ENCODE results near the gene VASP. TPM values are rescaled to one million over a fixed set of nuclear protein-coding genes. Genes with fewer than 3 reads are reported as not detected.
A peak's percentile ranks its signal among the peaks of the same experiment; 100 is the strongest.

Gene VASP
- total RNA-seq, result 10 to 100 TPM; 48.4 to 91.7 TPM
- long read RNA-seq, partial matches to known transcripts, result 2 of 8 reads
- long read RNA-seq, other reads (novel, unspliced or antisense), result 2 of 8 reads

DNA sequence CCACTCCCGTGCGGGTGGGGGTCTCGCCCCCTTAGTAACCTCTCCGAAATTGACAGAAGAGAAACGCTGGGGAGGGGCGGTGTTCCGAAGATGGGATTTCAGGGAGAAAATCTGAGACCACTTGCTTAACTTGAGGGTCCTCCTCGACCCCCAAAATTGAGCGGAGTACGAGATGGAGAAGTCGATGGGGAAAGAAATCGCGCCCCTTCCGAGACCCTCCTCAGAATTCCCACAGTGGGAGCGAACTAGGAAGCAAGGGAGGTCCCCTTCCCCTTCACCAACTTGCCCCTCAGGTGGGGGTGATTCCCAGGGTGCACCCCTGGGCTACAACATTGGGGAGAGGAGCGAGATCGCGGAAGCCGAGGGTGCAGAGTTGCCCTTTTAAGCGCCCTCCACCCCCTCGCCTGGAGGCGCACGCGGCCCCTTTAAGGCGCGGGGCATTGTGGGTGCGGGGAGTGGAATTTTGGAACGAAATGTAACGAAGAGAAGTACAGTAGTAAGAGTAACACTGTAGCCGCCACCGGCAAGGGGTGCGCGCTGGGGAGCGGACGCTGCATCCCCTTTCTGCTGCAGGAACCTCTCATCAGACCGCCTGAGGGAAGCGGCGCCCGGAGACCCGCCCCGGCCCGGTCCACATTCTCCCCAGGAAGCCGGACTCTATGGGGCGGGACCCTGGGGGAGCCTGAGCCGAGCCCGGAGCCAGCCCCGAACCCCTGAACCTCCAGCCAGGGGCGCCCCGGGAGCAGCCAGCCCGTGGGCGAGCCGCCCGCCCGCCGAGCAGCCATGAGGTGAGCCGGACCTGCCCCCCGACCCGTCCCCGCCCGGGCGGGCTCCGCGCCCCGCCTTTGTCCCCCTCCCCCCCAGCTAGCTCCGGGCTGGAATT, at the start of gene VASP:
VASP (plus strand) TSS at position 491 of the 883 bp plus-strand sequence; CDS start at position 784, 293 bp downstream.
- peak; percentile 83 to 85 for ATAC-seq
- peak; percentile 87 for DNase-seq
- intact Hi-C loops (cut with DNase I), result no loop called here

DNA sequence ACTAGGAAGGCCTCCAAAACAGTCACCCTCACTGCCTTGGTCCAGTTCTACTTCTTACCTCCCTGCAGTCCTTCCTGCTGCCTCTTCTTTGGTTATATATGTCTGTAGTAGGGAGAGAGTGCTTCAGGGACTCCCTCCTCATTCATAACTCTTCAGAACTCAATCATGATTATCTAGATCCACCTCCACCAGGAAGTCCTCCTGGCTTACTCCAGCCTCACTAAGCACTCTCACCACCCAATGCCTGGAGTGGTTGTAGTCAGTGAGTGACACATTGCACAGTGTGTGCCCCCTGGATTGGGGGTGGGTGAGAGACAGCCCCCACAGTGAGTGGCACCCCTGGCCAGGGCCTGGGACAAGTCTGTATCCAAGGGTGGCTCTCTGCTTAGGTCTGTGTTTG, 49.5 kb upstream of the VASP start:
- no peak for DNase-seq
- ATAC-seq, result no peak
- intact Hi-C loops (cut with DNase I), result no loop called here

DNA sequence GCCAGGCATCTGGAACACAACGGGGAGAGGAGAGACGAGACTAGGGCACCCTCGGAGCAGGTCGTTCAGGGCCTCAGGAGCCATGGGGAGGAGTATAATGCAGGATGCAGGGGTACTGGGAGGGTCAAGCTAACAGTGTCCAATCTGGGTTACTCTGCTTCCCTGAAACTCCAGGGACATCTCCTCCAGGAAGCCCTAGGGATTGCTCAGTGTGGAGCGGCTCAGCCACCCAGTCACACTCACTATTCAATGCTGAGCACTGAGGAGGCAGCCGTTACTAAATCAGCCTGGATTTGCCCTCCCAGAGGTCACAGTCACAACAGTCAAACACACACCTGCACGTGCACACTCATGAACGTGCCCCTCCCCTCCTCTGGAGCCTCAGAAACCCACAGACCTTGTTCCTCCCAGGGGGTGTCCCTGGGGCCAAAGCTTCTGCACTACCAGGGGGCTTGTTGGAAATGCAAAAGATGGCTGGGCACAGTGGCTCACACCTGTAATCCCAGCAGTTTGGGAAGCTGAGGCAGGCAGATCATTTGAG, 46.4 kb upstream of the VASP start:
- intact Hi-C loops (cut with DNase I), result no loop called here
- ATAC-seq, result no peak
- no peak for DNase-seq

DNA sequence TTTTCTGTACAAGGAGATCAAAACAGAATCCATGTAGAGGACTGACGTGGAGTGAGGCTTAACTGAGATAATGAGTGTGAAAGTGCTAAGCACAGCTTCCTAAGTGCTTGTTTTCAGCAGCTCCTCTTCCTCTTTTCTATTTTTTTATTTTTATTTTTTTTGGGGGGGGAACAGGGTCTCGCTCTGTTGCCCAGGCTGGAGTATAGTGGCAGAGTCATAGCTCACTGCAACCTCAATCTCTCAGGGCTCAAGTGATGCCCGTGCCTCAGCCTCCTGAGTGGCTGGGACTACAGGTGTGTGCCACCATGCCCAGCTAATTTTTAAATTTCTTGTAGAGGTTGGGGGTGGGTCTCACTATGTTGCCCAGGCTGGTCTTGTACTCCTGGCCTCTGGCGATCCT, 45.1 kb upstream of the VASP start:
- DNase-seq (no peak), ATAC-seq (no peak)
- intact Hi-C loops (cut with DNase I), result no loop called here

DNA sequence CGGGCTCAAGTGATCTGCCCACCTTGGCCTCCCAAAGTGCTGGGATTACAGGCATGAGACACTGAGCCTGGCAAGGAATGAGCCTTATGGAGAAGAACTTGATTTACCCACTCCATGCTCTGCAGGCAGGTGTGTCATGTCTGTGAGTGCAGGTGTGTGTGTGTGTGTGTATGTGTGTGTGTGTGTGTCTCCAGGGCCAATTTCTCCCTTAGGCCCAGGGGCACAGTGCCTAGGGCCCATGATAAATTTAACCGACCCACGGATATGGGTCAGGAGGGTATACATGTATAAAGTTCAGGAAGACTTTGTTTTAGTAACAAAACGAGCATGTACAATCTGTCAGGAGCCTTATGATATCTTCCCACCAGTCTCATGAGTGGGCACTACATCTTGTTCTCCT, 44.0 kb upstream of the VASP start:
- intact Hi-C loops (cut with DNase I), result no loop called here
- DNase-seq, result no peak
- no peak for ATAC-seq

DNA sequence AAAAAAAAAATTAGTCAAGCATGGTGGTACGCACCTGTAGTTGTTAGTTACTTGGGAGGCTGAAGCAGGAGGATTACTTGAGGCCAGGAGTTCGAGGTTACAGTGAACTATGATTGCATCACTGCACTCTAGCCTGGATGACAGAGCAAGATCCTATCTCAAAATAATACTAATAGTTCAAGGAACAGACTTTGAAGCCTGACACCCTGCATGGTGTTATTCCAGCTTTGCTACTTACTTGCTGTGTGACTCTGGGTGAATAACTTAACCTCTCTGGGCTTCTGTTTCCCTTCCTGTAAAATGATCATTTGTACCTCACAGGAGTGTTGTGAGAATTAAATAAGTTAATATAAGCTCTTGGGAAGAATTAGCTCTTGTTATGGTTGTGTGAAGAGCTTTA, 43.0 kb upstream of the VASP start:
- DNase-seq, result no peak
- no peak for ATAC-seq
- intact Hi-C loops (cut with DNase I), result no loop called here

DNA sequence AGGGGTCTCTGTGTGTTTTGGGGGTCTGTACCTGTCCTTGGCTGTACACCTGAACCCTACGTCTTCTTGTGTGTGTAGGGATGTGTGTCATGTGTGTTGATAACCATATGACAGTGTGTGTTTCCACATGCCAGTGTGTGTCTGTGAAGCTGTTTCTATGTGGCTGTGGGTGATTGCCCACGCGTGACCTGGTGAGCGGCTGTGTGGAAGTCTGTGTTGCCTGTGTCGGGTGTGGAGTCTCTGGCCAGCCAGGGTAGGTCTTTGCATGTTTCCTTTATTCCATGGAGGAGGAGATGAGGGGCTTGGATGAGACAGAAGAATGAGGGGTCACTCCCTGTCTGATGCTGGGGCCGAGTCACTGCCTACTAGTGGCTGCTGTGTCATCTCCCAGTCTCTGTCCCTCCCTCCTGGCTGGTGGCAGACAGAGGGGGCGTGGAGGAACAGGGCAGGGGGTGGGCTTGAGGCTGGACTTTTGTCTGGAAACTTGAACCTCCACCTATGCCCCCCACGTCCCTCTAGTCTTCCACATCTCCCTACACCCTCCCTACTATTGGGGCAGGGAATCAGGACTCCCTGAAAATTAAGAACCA, 42.3 kb upstream of the VASP start:
- no peak for DNase-seq
- intact Hi-C loops (cut with DNase I), result no loop called here

DNA sequence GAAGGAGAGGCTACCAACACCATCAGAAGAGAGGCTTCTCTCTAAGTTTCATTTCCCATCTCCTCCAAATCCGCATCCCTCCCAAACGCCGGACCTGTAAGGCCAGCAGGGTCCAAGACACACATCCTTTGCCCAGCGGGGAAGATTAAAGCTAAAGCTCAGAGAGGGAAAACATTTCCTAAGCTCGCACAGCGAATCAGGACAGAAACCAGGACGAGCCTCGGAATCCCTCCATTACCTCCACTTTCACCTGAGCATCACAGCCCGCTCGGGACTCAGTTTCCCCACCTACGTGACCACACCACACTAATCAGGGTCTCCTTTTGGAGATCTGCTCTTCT, 40.2 kb upstream of the VASP start:
- ATAC-seq (no peak), DNase-seq (no peak)
- intact Hi-C loops (cut with DNase I), result no loop called here

More for the DNA sequence above, 42.3 kb upstream of the VASP start:
- no peak for ATAC-seq

DNA sequence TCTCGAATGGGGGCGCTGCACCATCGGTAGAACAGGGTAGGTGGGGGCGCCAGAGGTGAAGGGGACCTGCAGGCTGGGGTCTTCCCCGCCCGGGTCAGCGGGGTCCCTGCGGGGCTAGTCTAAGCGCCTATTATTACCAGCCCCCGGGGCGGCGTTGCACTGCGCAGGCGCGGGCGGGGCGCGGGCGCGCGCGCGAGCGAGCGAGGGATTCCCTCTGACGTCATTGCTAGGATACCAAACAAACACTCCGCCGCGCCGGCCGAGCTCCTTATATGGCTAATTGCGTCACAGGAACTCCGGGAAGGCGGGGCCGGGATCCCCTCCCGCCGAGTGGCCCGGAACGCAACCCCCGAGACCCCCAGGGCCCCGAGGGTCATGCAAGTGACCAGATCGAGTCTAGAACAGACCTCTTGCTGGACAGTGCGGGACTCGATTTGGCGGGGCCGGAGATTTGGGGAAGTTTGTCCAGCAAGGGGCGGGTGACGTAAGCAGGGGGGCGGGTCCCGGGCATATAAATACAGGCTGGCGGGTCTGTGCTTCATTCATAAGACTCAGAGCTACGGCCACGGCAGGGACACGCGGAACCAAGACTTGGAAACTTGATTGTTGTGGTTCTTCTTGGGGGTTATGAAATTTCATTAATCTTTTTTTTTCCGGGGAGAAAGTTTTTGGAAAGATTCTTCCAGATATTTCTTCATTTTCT, 39.7 kb upstream of the VASP start, which contains the start of gene FOSB:
FOSB (plus strand) TSS at position 541 of the 703 bp plus-strand sequence. CDS start 591 bp downstream, outside the sequence.
- ATAC-seq, result peak; percentile 52 to 56
- intact Hi-C loops (cut with DNase I), result no loop called here
- DNase-seq, result peak; percentile 96

DNA sequence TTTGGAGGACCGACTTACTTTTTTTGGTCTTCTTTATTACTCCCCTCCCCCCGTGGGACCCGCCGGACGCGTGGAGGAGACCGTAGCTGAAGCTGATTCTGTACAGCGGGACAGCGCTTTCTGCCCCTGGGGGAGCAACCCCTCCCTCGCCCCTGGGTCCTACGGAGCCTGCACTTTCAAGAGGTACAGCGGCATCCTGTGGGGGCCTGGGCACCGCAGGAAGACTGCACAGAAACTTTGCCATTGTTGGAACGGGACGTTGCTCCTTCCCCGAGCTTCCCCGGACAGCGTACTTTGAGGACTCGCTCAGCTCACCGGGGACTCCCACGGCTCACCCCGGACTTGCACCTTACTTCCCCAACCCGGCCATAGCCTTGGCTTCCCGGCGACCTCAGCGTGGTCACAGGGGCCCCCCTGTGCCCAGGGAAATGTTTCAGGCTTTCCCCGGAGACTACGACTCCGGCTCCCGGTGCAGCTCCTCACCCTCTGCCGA, 39.1 kb upstream of the VASP start:
- DNase-seq, result no peak
- intact Hi-C loops (cut with DNase I), result no loop called here
- ATAC-seq, result no peak

DNA sequence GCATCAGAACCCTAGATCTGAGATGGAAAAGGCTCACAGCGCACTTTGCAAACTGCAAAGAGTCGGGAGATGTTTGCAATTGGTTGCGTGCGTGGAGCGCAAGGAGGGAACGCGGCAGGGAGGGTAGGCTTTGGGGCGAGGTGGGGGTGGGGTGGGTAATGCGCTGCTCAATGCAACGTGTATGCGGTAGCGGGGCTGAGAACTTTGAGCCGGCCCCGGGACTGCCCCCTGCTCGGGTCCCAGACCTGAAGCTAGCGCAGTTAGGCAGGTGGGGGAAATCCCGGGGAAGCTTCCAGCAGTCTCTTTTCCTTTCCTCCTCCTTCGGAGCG, 38.5 kb upstream of the VASP start:
- ATAC-seq (peak; percentile 1 to 14), DNase-seq (no peak)
- intact Hi-C loops (cut with DNase I), result no loop called here

DNA sequence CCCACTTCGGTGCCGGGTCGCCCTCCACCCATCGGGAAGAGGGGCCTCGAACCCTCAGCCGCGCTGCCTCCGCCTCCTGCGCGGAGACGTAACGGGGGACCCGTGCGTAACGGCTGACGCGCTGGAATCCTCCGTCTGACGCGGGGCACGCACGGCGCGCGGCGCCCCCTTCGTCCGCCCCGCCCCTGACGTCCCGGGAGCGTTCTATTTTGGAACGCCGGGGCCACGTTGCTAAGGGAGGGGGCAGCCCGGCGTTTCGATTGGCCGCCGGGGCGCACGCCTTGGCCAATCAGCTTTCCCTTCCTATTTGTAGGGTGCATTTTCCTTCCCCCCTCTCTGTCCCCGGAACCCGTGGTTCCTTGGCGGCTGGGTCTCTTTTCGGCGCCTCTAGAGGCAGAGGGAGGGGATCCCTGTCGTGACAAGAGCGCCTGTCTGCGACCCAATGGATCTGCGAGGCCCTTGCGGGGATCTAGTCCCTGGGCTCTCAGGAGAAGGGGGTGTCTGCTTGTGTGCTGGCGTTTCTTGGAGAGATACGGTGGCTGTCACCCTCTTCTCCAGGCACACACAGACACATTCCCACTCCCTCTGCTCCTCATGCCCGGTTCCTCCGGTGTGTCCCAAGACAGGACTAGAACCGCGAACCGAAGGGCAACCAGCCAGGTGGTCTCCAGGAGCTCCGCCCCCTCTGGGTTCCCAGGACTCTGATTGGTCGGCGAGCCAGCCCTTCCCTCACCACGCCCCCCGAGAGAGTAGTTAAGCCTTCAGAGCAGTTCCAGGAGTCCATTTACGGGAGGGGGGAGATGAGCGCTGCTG, 37.9 kb upstream of the VASP start:
- ATAC-seq (peak; percentile 87 to 90), DNase-seq (peak; percentile 95)
- intact Hi-C loops (cut with DNase I), result no loop called here

DNA sequence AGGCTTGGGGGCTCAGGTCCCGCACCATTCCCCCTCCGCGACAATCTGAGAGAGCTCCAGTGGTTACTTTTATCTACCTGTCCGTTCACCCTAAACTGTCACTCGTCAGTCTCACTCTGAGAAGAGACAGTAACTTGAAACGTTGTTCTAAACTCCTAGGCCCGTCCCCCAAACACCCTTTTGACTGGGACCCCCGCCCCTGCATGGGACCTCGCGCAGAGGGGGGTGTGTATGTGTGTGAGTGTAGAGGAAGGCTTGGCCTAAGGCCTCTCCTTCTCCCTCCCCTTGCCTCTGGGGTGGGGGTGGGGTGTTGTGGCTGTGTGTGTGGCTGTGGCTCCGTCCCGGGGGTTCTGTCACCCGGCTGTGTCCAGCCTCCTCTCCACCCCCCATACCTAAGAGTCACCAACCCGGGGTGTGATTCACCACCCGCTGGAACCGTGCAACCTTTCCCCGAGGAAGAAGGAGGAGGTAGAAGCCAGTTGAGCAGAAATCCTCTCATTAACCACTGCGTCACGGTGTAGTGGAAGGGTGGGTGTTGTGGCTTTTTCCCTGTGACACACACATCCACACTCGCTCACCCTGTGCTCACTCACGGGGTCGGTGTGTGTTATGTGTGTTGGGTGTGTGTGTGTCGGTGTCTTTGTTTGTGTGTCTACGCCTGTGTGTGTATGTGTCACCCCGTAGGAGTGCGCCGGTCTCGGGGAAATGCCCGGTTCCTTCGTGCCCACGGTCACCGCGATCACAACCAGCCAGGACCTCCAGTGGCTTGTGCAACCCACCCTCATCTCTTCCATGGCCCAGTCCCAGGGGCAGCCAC, 37.1 kb upstream of the VASP start:
- intact Hi-C loops (cut with DNase I), result no loop called here
- no peak for DNase-seq
- ATAC-seq, result peak in 1 of 2 donors; percentile 3

DNA sequence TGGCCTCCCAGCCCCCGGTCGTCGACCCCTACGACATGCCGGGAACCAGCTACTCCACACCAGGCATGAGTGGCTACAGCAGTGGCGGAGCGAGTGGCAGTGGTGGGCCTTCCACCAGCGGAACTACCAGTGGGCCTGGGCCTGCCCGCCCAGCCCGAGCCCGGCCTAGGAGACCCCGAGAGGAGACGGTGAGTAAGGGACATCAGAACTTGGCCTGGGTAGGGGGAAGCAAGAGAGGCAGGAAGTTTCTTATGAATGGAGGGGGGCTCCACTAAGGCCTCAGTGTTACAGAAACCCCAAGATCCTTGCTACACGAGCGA, 36.6 kb upstream of the VASP start:
- no peak for ATAC-seq
- intact Hi-C loops (cut with DNase I), result no loop called here
- DNase-seq, result no peak

DNA sequence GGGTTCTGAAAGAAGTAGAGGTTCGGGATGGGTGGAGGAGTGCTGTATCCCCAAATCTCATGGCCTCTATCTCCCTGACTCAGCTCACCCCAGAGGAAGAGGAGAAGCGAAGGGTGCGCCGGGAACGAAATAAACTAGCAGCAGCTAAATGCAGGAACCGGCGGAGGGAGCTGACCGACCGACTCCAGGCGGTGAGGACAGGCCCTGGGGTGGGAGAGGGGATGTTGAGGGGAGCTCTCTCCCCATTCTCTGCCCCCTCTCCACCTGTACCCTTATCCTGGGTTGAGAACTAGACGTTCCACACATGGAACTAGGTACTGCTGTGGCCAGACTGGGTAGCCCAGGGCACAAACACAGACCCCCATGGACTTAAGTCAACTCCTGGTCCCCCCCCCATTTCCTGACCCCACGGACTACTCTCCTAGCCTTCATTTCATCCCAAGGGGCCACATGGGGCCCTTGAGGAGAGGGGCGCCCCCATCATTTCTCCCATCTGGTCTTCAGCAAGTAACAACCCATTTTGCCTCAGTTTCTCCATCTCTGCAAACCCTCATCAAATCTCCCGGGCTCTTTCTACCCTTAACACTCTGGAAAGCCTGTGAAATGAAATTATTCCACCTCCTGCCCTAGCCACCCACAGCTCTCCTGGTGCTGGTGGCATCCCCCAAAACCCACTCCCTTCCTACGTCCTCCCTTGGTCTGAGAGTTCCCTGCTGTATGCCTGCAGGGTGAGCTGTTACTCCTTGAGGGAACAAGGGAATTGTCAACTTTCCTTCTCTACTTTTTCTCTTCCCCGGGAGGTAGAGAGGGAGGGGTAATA, 36.0 kb upstream of the VASP start:
- intact Hi-C loops (cut with DNase I), result no loop called here
- DNase-seq (no peak), ATAC-seq (no peak)

DNA sequence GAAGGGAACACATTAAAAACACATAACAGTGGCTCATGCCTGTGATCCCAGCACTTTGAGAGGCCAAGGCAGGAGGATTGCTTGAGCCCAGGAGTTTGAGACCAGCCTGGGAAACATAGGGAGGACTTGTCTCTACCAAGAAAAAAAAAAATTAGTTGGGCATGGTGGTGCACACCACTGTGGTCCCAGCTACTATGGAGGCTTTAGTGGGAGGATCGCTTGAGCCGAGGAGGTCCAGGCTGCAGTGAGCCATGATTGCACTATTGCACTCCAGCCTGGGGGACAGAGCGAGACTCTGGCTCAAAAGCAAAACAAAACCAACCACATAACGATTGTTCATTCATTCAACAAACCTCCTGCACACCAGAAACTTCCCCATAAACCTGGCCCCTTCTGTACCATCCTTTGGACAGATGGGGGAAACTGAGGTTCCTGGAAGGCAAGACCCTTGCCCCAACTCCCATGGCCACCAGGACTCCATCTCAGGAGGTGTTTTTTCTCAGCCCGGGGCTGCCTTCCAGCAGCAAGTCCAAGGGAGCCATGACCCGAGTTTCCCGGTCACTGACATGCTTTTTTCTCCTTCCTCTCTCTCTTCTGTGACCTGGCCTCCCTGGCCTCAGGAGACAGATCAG, 35.2 kb upstream of the VASP start:
- intact Hi-C loops (cut with DNase I), result loop anchor here in 1 of 2 donors (2.0 kb wide), 1 partner anchor 31 kb away; no protein-coding TSS in a partner anchor
- DNase-seq (no peak), ATAC-seq (no peak)
